HepG2 (cell line): ENCODE data around the gene BPHL. TPM values are rescaled to one million over a fixed set of nuclear protein-coding genes. Genes with fewer than 3 reads are reported as not detected.
A peak's percentile ranks its signal among the peaks of the same experiment; 100 is the strongest.

Experiments
- DPF2 ChIP-seq: sonication (generic); formaldehyde crosslinking; IDR thresholded peaks from 2 replicates; pipeline ENCODE4 v1.4.0; 2020; ENCODE audit warnings: mild to moderate bottlenecking, low read depth, missing genetic modification reagents, borderline replicate concordance
- GTF2F1 ChIP-seq: fragments of 150-350 bp; IDR thresholded peaks from 2 replicates; pipeline ENCODE4 v1.6.1; 2014; ENCODE audit warnings: low read length
- JDP2 ChIP-seq: sonication (generic); formaldehyde crosslinking; IDR thresholded peaks from 2 replicates; pipeline ENCODE4 v1.8.1; 2022; ENCODE audit warnings: missing genetic modification reagents, borderline replicate concordance
- KLF6 ChIP-seq: IDR thresholded peaks from 2 replicates; pipeline ENCODE4 v1.8.0; 2016; ENCODE audit warnings: missing biosample characterization, missing genetic modification reagents
- KMT2B ChIP-seq: IDR thresholded peaks from 2 replicates; pipeline ENCODE4 v1.6.1; 2016; ENCODE audit warnings: missing genetic modification reagents, missing compliant biosample characterization
- NFYC ChIP-seq: IDR thresholded peaks from 2 replicates; pipeline ENCODE4 v1.6.1; 2016; ENCODE audit warnings: missing genetic modification reagents, missing compliant biosample characterization
- SP2 ChIP-seq: sonication (generic); formaldehyde crosslinking; IDR thresholded peaks from 2 replicates; pipeline ENCODE4 v1.5.1; 2020; ENCODE audit warnings: mild to moderate bottlenecking, missing genetic modification reagents
- TCF7 ChIP-seq: sonication (generic); IDR thresholded peaks from 2 replicates; pipeline ENCODE4 v1.6.1; 2016; ENCODE audit warnings: antibody characterized with exemption, low read depth
- TEAD2 ChIP-seq: sonication (generic); formaldehyde crosslinking; IDR thresholded peaks from 2 replicates; pipeline ENCODE4 v1.9.0; 2021; ENCODE audit warnings: missing genetic modification reagents
- ZNF235 ChIP-seq: sonication (generic); formaldehyde crosslinking; IDR thresholded peaks from 2 replicates; pipeline ENCODE4 v1.8.1; 2023; ENCODE audit warnings: mild to moderate bottlenecking, missing genetic modification reagents, borderline replicate concordance
- ZNF292 ChIP-seq: sonication (generic); formaldehyde crosslinking; IDR thresholded peaks from 2 replicates; pipeline ENCODE4 v1.8.1; 2022; ENCODE audit warnings: mild to moderate bottlenecking, low read depth, missing genetic modification reagents, borderline replicate concordance
- ZNF546 ChIP-seq: sonication (generic); formaldehyde crosslinking; conservative IDR thresholded peaks from 2 replicates; pipeline ENCODE4 v1.8.1; 2023; ENCODE audit warnings: mild to moderate bottlenecking, missing genetic modification reagents
- ZNF883 ChIP-seq: sonication (generic); formaldehyde crosslinking; IDR thresholded peaks from 2 replicates; pipeline ENCODE4 v1.5.1; 2020; ENCODE audit warnings: mild to moderate bottlenecking, missing genetic modification reagents; ENCODE audit errors: not compliant biosample characterization
- ZSCAN25 ChIP-seq: sonication (generic); formaldehyde crosslinking; IDR thresholded peaks from 2 replicates; pipeline ENCODE4 v1.8.0; 2022; ENCODE audit warnings: mild to moderate bottlenecking, missing genetic modification reagents
- polyA plus RNA-seq, 8 experiments: library from polyadenylated mRNA; depleted of rRNA in 3 of 8; stranded (reverse) in 7 of 8; unstranded in 1 of 8; fragments of >200 nt; fragmentation: Illumina TruSeq in 4 of 8; extraction: Trizol in 4 of 8; gene quantifications; 2 replicates each; pipeline versions ENCODE4 v1.2.1 to v1.2.3, GENCODE V29; 2011 to 2016; ENCODE audit warnings: low read depth in 4 of 8, missing spikeins in 1 of 8, mixed read lengths in 1 of 8; ENCODE audit not compliant: insufficient read depth in 1 of 8
- total RNA-seq, 5 experiments: library from RNA; depleted of rRNA; stranded (reverse); fragments of >200 nt; fragmentation: Illumina TruSeq; extraction: Trizol; gene quantifications; 2 replicates each; pipeline ENCODE4 v1.2.3, GENCODE V29; 2016; ENCODE audit warnings: low read depth in 1 of 5
- TF ChIP-seq, protein P1 (sequence below), 2 experiments: sonication (generic) in 1 of 2; formaldehyde crosslinking in 1 of 2; IDR thresholded peaks; 2 replicates each; pipeline versions ENCODE4 v1.6.1 to v1.9.0; 2014 to 2022; ENCODE audit warnings: antibody characterized with exemption in 1 of 2, borderline replicate concordance in 1 of 2, inconsistent platforms in 1 of 2, low read depth in 1 of 2, missing genetic modification reagents in 1 of 2
- TF ChIP-seq, protein P2 (sequence below): sonication (generic); formaldehyde crosslinking; conservative IDR thresholded peaks from 2 replicates; pipeline ENCODE4 v1.8.0; 2022; ENCODE audit warnings: mild to moderate bottlenecking, moderate library complexity, missing genetic modification reagents
- TF ChIP-seq, protein P3 (sequence below): sonication (generic); formaldehyde crosslinking; IDR thresholded peaks from 2 replicates; pipeline ENCODE4 v1.4.0; 2020; ENCODE audit warnings: low read depth, mild to moderate bottlenecking, missing genetic modification reagents
- TF ChIP-seq, protein P4 (sequence below): IDR thresholded peaks from 2 replicates; pipeline ENCODE4 v1.6.1; 2018; ENCODE audit warnings: missing genetic modification reagents

The BPHL gene
- total and polyA plus RNA-seq, 2 of the 13 experiments (the other 11 are each of a cell fraction or from before 2014, with no cell fraction given): 37.8 to 39.5 TPM

DNA sequence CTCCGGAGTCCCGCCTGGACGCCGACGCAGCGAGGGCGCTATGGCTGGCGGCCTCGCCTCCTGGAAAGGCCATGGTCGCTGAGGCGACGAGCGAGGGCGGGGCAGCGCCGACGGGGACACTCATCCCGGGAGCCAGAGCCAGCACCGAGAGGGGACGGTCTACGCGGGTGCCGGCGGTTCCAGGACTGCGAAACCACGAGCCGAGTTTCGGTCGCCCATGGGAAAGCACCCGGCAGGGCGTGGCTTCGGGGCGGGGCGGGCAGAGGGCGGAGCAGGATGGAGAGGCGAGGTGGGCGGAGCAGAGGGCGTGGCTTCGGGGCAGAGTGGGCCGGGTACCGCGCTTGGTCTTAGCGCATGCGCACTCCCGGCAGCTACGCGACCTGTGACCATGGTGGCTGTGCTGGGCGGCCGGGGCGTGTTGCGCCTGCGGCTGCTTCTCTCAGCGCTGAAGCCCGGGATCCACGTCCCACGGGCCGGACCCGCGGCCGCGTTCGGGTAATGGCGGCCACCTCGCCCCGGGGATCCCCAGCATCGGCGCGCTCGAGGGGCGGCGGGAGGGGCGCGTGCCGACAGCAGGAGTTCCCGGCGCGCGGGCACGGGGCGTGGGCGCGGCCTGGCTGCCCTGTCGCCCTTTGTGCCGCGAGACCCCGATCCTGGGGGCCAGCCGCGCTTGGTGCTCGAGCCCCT lies at the start of gene BPHL (continued):
- TF ChIP-seq, protein P1, sequence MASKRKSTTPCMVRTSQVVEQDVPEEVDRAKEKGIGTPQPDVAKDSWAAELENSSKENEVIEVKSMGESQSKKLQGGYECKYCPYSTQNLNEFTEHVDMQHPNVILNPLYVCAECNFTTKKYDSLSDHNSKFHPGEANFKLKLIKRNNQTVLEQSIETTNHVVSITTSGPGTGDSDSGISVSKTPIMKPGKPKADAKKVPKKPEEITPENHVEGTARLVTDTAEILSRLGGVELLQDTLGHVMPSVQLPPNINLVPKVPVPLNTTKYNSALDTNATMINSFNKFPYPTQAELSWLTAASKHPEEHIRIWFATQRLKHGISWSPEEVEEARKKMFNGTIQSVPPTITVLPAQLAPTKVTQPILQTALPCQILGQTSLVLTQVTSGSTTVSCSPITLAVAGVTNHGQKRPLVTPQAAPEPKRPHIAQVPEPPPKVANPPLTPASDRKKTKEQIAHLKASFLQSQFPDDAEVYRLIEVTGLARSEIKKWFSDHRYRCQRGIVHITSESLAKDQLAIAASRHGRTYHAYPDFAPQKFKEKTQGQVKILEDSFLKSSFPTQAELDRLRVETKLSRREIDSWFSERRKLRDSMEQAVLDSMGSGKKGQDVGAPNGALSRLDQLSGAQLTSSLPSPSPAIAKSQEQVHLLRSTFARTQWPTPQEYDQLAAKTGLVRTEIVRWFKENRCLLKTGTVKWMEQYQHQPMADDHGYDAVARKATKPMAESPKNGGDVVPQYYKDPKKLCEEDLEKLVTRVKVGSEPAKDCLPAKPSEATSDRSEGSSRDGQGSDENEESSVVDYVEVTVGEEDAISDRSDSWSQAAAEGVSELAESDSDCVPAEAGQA (IDR thresholded peaks at IDR 0.05; ENCODE audit: low read depth): peak; percentile 18; the same call in 1 of the 2 replicates
- TF ChIP-seq, protein P1 (CRISPR knock-in tag; IDR thresholded peaks at IDR 0.05; ENCODE audit: borderline replicate concordance): peak; percentile 78; the same call in 1 of the 2 replicates
- 0 out of 2 replicates have a peak, but pooled peaks have one; percentile 33 for TF ChIP-seq NFYC (CRISPR knock-in tag)
- TF ChIP-seq KLF6 (CRISPR knock-in tag): peak; percentile 90
- TF ChIP-seq ZSCAN25 (CRISPR knock-in tag): peak; percentile 79; the same call in 1 of the 2 replicates
- no peak for TF ChIP-seq TEAD2 (CRISPR knock-in tag)
- TF ChIP-seq DPF2 (CRISPR knock-in tag): 0 out of 2 replicates have a peak, but pooled peaks have one; percentile 53
- no peak for TF ChIP-seq GTF2F1
- TF ChIP-seq ZNF546 (CRISPR knock-in tag): peak; percentile 99
- TF ChIP-seq KMT2B (CRISPR knock-in tag): peak; percentile 93
- TF ChIP-seq, protein P2, sequence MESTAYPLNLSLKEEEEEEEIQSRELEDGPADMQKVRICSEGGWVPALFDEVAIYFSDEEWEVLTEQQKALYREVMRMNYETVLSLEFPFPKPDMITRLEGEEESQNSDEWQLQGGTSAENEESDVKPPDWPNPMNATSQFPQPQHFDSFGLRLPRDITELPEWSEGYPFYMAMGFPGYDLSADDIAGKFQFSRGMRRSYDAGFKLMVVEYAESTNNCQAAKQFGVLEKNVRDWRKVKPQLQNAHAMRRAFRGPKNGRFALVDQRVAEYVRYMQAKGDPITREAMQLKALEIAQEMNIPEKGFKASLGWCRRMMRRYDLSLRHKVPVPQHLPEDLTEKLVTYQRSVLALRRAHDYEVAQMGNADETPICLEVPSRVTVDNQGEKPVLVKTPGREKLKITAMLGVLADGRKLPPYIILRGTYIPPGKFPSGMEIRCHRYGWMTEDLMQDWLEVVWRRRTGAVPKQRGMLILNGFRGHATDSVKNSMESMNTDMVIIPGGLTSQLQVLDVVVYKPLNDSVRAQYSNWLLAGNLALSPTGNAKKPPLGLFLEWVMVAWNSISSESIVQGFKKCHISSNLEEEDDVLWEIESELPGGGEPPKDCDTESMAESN (CRISPR knock-in tag): peak; percentile 88; the same call in 1 of the 2 replicates
- TF ChIP-seq SP2 (CRISPR knock-in tag): no peak; the same call in 1 of the 2 replicates
- TF ChIP-seq, protein P3, sequence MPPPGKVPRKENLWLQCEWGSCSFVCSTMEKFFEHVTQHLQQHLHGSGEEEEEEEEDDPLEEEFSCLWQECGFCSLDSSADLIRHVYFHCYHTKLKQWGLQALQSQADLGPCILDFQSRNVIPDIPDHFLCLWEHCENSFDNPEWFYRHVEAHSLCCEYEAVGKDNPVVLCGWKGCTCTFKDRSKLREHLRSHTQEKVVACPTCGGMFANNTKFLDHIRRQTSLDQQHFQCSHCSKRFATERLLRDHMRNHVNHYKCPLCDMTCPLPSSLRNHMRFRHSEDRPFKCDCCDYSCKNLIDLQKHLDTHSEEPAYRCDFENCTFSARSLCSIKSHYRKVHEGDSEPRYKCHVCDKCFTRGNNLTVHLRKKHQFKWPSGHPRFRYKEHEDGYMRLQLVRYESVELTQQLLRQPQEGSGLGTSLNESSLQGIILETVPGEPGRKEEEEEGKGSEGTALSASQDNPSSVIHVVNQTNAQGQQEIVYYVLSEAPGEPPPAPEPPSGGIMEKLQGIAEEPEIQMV (CRISPR knock-in tag): no peak; the same call in 1 of the 2 replicates
- TF ChIP-seq ZNF292 (CRISPR knock-in tag): no peak; the same call in none of the 2 replicates
- no peak for TF ChIP-seq TCF7
- TF ChIP-seq JDP2 (CRISPR knock-in tag): 0 out of 2 replicates have a peak, but pooled peaks have one; percentile 40
- TF ChIP-seq ZNF883 (CRISPR knock-in tag): peak; percentile 90
- no peak for TF ChIP-seq ZNF235 (CRISPR knock-in tag)
- TF ChIP-seq, protein P4, sequence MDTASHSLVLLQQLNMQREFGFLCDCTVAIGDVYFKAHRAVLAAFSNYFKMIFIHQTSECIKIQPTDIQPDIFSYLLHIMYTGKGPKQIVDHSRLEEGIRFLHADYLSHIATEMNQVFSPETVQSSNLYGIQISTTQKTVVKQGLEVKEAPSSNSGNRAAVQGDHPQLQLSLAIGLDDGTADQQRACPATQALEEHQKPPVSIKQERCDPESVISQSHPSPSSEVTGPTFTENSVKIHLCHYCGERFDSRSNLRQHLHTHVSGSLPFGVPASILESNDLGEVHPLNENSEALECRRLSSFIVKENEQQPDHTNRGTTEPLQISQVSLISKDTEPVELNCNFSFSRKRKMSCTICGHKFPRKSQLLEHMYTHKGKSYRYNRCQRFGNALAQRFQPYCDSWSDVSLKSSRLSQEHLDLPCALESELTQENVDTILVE (CRISPR knock-in tag): peak; percentile 90
